Measurements from ENCODE around the gene DUS2.

GRCh38 chr16:68055395-68055794 is 32.3 kb downstream of the DUS2 start:
- no peak for TF ChIP-seq POLR2AphosphoS5 (IDR thresholded peaks at IDR 0.05; ENCODE audit: low read depth, low read length)
- no peak for TF ChIP-seq POLR2A (IDR thresholded peaks at IDR 0.05; ENCODE audit: low read depth, low read length)
- no peak for TF ChIP-seq TAF1 (IDR thresholded peaks at IDR 0.05; ENCODE audit: borderline replicate concordance, low read depth, low read length)

Measured in GM12892 (cell line).